Activated CD4-positive, alpha-beta T cell treated with anti-CD3 and anti-CD28 coated beads, Interleukin-2, amount 50 U/mL, for 4 hours (primary cell): Measurements from ENCODE around the gene SERP1.
"Not testable (repeated sequence)": the region's sequence is repeated elsewhere in the genome, so short reads cannot be mapped to it uniquely, and the experiment has no call there.

Source experiments
- DNase-seq, 2 experiments: peaks; one replicate each; pipeline ENCODE4 v3.0.0-alpha.2; 2020

Gene SERP1

DNA sequence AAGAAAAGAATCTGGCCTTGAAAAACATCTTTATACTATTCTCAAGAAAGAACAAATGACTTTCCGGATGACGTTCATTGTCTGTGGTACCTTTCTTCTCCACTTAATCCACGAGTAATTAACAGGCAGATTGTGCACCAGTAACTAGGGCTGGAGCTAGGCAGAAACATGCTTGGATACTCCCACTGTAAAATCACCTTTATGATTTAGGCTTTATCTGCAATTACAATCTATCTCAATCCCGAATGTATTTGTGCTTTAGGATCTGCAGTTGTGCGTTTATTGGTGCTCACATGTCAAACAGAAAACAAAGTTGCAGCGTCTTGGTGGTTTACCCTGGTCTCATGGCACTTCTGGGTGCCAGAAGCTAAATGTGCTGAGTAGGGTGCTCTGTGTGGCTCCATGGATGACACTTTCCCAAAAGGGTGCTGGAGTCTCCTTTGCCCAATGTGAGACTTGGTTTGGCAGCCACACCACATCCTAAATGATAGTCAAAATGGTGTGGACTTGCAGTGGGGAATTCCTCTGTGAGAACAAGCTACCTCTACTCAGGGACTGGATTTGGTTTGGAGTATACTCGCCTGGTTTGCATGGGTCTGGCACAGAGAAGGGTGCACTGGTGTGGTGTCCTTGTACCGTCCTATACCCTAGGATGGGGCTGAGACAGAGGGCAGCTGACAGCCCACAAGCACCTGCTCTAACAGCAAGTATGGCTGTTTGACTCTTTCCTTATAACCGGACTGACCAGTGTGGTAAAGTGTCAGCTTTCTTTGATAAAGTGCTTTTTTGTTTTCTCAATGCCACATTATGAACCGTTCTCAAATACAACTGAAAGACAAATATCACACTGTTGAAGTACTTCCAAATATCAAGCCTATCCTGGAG is 7.7 kb downstream of the SERP1 start:
- DNase-seq: no peak

DNA sequence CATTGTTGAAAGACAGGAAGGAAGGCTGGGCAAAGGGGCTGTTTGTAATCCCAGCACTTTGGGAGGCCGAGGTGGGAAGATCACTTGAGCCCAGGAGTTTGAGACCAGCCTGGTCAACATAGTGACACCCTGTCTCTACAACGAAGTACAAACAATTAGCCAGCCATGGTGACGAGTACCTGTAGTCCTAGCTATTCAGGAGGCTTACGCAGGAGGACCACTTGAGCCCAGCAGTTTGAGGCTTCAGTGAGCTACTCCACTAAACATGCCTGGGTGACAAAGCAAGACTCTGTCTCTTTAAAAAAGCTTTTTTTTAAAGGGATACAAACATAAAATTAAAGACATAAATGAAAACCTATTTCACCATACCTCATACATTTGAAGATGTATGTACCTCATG is 11.1 kb downstream of the SERP1 start:
- DNase-seq: no peak

DNA sequence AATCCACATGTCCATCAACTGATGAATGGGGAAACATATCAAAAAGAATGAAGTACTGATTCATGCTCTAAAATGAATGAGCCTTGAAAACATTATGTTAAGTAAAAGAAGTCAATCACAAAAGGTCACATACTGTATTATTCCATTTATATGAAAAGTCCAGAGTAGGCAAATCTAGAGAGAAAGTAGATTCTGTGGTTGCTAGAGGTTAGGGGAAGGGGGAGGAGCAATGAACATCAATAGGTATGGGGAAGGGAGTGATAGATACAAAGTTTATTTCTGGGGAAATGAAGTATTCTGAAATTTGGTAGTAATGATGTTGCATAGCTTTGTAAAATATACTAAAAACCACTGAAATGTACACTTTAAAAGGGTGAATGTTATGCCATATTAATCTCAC is 14.5 kb downstream of the SERP1 start:
- DNase-seq: no peak

DNA sequence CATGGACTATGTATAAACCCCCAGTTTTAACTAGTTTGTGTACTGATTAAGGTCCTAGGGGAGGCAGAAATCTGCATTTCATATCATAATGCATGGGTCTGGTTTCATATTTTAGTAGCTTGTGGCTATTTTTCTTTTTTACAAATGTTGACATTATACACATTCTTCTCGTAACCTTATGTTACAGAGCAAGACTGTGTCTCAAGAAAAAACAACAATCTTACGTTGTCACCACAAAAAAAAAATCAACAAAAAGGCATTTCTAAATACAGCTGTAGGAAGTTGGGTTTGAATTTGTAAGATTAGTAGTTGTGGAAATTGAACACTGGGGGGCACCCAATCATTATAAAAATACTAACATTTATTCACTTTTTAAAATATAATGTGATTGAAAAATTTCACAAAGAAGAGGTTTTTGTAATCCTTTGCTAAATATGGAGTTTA is 17.9 kb downstream of the SERP1 start:
- no peak for DNase-seq

DNA sequence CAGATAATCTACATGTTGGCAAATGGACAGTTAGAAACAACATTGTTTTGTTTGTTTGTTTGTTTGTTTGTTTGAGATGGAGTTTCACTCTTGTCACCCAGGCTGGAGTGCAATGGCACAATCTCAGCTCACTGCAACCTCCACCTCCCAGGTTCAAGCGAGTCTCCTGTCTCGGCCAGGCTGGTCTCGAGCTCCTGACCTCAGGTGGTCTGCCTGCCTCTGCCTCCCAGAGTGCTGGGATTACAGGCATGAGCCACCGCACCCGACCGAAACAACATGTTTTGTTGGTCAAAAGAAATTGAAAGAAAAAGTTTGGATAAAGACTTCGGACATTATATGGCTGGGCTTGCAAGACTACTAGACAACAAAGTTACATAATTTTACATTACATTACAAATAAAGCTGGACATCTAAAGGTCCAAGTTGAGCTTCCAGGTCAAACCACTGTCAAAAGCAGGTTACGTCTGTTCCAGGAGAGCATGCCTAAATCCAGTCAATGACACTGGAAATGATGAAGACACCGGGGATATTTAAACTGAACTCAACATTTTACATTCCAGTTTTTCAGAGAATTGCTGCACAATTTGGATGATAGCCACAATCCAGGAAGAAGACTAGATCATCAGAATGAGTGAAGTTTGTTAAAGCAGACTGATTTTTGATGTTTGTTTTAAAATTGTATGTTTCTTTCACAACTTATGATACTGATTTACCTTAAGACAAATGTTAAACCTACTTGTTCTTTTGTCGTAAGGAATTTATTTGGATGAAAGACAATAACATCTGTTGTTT is 18.6 kb downstream of the SERP1 start:
- DNase-seq: no peak

DNA sequence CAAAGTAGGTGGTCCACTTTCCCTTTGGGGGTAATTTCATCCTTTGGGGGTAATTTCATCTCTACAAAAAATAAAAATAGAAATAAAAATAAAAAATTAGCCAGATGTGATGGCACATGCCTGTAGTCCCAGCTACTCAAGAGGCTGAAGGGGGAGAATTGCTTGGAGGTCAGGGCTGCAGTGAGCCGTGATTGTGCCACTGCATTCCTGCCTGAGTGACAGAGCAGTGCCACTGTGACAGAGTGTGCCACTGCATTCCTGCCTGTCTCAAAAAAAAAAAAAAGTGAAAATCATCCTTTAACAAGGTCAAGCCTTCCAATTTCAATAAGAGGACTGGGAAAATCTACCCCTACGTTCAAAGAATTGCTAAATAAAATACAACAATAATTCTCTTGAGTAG is 22.8 kb downstream of the SERP1 start:
- DNase-seq: no peak

DNA sequence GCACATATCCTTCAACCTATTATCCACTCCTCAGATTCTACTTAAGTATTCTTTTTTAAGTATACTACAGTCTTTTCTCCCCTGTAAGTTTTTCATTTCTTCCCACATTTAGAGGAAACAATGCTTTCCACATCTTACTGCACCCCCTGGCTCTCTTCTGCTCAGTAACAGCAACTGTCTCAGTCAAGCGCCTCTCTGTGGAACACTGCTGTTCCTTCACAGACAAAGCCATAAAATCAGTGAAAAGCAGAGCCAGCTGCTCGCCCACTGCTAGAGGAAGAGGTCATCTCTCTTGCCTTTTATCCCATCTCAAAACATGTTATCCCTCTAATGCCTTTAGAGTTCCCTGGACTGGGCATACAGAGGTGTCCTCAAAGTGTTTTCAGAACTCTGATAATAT is 24.8 kb downstream of the SERP1 start:
- DNase-seq: no peak

DNA sequence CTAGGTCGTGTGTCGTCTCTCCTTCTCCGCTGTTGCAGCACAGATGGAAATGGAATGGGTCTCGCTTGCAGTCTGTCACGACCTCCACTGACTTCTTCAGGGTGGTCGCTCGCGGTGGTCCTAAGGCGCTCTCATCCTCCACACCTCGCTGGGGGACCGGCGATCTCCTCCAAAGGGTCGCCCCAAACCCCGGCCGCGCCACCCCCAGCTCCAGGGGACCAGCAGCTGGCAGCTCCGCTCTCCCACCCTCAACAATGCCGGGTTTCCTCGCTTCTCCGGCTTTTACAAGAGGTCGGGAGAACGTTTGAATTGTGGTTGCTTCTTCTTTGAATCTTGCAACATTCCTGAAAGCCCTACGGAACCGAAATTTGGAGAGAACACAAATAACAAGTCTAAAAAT is 25.9 kb downstream of the SERP1 start:
- no peak for DNase-seq

DNA sequence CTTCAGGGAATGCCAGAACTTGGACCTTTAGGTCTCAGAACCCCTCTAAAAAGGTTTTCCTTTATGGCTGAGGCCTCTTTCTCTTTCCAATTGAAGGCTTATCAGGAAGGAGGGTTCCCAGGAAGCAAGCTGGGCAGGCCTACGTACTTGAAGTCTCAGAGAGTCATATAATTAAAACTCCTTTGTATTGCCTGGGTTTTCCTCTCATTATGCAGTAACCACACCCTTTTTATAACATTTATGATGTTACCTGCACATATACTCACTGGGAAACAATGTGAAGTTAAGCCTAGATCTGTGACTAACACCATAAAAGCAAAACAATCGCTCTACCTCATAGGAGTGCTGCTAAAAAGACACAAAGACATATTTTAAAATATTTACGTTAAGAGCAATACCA is 27.3 kb downstream of the SERP1 start:
- DNase-seq: no peak

DNA sequence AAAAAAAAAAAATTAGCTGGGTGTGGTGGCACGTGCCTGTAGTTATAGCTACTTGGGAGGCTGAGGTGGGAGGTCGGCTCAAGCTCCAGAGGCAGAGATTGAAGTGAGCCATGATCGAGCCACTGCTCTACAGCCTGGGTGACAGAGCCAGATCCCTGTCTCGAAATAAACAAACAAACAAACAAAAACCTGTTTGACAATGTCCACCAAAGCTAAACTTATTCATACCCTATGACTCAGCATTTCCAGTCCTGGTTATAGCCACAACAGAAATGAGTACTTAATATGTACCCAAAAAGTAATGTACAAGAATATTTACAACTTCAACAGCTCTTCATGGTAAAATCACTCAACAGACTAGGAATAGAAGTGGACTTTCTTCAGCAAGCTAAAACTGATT is 31.1 kb downstream of the SERP1 start:
- DNase-seq: no peak

DNA sequence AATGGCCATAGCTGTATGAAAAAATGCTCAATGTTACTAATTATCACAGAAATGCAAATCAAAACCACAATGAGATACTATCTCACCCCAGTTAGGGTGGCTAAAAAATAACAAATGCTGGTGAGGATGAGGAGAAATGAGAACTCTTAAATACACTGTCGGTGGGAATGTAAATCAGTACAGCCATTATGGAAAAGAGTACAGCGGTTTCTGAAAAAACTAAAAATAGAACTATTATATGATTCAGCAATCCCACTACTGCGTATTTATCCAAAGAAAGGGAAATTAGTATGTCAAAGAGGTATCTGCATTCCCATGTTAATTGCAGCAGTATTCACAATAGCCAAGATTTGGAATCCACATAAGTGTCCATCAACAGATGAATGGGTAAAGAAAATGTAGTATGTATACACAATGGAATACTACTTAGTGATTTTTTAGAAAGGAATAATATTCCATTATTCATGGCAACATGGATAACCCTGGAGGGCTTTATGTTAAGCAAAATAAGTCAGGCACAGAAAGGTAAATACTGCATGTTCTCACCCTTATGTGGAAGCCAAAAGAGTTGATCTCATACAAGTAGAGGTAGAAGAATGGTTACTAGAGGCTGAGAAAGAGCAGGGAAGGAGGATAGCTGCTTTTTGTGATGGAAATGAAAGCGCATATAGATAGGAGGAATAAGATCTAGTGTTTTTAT is 35.0 kb downstream of the SERP1 start:
- DNase-seq: no peak

DNA sequence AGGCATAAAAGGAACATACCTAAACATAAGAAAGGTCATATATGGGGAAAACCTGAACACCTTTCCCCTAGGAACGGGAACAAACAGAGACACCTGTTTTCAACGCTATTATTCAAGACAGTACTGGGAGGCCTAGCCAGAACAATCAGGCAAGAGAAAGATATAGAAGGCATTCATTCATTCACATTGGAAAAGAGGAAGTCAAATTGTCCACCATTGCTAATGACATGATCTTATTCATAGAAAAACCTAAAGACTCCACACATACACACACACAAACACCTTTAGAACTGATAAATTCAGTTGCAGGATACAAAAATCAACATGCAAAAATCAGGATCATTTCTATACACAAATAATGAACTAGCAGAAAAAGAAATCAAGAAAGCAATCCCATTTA is 36.5 kb downstream of the SERP1 start:
- no peak for DNase-seq

DNA sequence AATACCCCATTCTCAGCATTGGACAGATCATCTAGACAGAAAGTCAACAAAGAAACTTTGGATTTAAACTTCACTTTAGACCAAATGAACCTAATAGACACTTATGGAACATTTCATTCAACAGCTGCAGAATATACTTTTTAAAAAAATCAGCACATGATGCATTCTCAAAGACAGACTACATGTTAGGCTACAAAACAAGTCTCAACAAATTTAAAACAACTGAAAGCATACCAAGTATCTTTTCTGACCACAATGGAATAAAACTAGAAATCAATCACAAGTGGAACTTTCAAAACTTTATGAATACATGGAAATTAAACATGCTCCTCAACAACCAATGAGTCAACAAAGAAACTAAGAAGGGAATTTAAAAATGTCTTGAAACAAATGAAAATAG is 37.9 kb downstream of the SERP1 start:
- no peak for DNase-seq

DNA sequence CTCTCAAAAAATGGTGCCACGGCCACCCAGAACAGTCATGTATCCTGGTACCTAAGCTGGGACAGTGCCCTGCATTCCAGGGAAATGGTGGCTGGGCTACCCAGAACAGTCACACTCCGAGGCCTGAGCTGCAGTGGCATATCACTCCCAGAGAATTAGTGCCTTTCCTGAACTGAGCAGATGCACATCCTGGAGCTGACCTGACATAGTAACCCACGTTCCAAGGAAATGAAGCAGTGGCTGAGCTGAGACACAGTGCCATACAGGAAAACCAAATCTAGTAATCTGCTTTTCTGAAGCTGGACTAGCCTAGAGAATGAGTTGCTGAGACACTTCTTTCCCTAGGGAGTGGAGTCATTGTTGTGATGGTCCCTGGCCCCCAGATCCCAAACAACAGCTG is 41.8 kb downstream of the SERP1 start:
- DNase-seq: no peak

DNA sequence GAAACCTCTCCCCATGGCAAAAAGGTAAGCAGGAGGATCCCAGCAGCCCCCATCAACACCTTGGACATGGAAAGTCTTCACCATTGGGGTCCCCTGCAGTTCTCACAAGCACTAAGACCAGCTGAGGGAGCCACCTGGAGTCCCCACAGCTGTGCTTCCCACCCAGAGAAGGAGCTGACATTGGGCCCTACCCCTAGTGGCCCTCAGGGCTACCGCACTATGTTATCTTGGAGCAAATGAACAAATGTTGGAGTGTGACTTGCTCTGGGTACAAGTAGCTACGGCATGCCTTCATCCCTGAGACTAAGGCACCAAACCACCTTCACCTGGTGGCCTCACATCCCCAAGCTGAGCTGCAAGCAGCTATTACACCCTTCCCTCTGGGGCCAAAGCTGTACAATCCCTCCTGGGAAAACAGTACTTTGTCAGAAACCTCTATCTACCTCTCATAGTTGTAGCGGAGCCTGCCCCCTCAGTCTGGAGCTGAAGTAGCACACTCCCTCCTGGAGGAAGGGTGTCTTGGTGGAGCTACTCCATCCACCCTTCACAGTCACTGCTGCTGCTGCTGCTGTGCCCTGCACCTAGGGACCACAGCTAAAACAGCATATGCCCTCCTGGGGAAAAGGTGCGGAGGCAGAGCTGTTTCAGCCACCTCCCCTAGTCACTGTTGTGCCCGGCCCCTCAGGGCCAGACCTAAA is 42.7 kb downstream of the SERP1 start:
- no peak for DNase-seq

DNA sequence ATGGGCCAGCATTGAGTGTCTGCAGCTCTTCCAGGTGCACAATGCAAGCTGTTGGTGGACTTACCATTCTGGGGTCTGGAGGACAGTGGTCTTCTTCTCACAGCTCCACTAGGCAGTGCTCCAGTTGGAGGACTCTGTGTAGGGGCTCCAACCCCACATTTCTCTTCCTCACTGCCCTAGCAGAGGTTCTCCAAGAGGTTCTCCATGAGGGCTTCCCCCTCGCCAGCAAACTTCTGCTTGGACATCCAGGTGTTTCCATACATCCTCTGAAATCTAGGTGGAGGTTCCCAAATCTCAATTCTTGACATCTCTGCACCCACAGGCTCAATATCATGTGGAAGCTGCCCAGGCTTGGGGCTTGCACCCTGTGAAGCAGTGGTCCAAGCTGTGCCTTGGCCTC is 45.3 kb downstream of the SERP1 start:
- DNase-seq: not testable (repeated sequence)

DNA sequence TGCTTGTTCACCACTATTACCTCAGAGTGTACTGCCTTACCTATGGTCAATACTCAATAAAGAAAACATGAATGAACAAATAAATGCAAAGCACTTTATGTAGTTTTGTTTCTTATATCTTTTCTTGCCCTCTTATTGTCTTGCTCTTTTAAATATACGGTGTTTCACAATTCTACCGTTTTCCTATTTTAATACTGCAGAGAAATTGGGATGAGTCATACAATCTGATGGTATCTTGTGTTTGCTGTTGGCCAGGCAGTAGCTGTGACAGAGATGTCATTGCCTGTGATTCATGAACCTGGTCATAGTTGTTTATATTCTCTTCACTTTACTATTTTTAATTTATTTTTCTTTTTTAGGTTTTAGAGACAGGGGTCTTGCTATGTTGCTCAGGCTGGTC is 48.3 kb downstream of the SERP1 start:
- no peak for DNase-seq

DNA sequence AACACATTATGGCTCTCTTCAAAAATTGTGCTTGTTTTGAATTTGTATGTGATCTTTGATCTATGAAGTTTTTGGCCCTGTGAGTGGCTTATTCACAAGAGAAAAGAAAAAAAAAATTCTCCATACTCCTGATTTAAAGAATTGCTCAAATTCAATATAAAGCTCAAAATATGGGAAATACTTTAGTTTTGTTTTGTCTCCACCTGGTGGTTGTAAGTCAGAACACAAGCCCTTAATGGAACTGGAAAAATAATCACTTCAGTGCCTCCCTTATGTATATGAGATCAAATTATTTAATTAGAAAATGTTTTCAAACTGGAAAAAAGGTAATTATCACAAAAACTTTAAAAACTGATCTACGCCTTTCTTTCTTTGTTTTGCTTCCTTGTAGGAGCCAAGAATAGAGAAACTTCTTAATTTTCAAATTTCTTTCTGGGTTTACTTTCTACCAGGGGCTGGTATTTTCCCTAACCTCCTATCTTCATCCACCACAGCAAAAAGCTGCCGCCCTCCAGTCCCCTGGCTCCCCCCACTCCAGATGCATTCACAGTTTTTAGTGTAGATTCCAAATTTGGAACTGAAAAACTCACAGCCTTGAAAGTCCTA is 50.6 kb downstream of the SERP1 start:
- no peak for DNase-seq

DNA sequence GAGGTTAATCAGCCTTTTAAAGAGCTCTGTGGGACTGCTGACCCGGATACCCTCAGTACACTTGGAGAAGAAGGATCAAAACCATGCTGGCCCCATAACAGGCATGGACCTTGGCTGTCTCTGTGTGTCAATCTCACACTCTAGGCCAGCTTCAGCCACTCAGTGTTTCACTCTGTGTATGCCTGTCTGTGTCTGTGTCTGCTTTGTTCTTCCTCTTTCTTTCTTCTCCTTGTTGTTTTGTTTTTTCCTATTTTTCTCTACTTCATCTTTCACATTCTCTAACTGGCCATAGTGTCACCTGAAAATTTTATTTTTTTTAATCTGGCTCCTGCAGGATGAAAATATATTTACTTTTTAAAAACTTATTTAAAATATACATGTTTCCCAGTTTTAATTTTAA is 51.1 kb downstream of the SERP1 start:
- DNase-seq: no peak

DNA sequence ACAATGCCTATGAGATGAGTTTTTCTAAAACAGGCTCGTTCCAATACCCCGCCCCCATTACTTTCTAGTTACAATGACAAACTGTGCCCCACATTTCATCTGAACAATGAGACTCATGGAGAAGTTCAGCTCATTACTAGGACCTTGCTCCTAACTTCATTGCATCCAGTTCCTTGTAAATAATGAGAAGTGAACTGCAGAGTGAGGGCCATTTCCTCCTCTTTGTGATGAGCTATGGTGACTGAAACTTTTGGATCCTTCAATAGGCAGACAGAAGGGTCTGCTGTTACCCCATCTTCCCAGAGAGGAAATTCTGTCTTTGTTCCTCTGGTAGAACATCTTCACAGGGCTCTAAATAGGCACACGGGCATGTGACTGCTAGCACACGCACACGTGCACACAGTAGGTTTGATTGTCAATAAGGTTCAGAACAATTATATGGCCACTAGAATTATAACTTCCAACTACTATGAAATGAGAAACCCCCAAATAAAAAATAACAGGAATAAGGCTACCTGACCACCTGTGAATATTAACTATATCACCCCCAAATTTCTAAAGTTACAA is 51.8 kb downstream of the SERP1 start:
- no peak for DNase-seq
